Esophagus squamous epithelium (tissue), 4 donors: ENCODE results near the gene PCCA.

ENCODE experiments used
- POLR2A ChIP-seq, 4 donors: fragments of 450-650 bp; IDR thresholded peaks; one replicate each; pipeline ENCODE4 v1.6.1; 2017; ENCODE audit warnings: antibody characterized with exemption in 4 of 4, mild to moderate bottlenecking in 4 of 4, moderate library complexity in 3 of 4
- TF ChIP-seq, protein P1 (sequence below), 6 experiments: fragments of 450-650 bp in 4 of 6; fragments of 200-600 bp in 2 of 6; sonication (generic) in 2 of 6; IDR thresholded peaks; one replicate each; pipeline ENCODE4 v1.5.1; 2016 to 2019; ENCODE audit warnings: antibody characterized with exemption in 6 of 6, mild to moderate bottlenecking in 4 of 6, moderate library complexity in 4 of 6

GRCh38 chr13:100323937-100324336 is 235.0 kb downstream of the PCCA start:
- TF ChIP-seq POLR2A (IDR thresholded peaks at IDR 0.05) = no peak
- TF ChIP-seq, protein P1, sequence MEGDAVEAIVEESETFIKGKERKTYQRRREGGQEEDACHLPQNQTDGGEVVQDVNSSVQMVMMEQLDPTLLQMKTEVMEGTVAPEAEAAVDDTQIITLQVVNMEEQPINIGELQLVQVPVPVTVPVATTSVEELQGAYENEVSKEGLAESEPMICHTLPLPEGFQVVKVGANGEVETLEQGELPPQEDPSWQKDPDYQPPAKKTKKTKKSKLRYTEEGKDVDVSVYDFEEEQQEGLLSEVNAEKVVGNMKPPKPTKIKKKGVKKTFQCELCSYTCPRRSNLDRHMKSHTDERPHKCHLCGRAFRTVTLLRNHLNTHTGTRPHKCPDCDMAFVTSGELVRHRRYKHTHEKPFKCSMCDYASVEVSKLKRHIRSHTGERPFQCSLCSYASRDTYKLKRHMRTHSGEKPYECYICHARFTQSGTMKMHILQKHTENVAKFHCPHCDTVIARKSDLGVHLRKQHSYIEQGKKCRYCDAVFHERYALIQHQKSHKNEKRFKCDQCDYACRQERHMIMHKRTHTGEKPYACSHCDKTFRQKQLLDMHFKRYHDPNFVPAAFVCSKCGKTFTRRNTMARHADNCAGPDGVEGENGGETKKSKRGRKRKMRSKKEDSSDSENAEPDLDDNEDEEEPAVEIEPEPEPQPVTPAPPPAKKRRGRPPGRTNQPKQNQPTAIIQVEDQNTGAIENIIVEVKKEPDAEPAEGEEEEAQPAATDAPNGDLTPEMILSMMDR (IDR thresholded peaks at IDR 0.05) = no peak
